Esophagus muscularis mucosa (tissue), 2 donors: ENCODE data around the gene RNASE8.

Experiments
- POLR2A ChIP-seq: fragments of 450-650 bp; IDR thresholded peaks from one replicate; pipeline ENCODE4 v1.6.1; 2017; ENCODE audit warnings: antibody characterized with exemption, moderate library complexity, mild to moderate bottlenecking, low read depth
- POLR2AphosphoS5 ChIP-seq, 2 donors: sonication (generic); formaldehyde crosslinking; IDR thresholded peaks; one replicate each; pipeline ENCODE4 v1.6.1; 2017; ENCODE audit warnings: antibody characterized with exemption in 2 of 2

DNA sequence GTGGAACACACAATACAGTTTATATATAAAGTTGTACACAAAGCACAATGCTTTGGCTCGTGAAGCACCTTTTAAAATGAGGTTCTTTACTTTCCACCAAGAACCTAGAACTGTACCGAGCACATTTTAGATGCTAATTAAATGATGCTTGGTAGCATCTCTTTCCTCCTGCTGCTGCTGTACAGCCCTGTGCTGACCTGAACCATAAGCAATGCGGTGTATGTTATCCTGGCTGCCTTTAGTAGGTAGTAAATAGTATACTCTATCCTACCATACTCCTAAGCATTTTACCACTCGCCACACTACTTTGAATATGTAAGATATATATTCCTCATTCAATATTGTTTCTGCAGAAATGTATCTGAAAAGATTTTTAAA, 2.9 kb upstream of the RNASE8 start:
- TF ChIP-seq POLR2A (no peak), POLR2AphosphoS5 (IDR thresholded peaks at IDR 0.05) (no peak)
